B cell (primary cell): ENCODE results near the gene CBX6. TPM values are rescaled to one million over a fixed set of nuclear protein-coding genes. Genes with fewer than 3 reads are reported as not detected.

Experiments used
- ATAC-seq: fragments of 200-7000 bp; cut with Tn5 transposase; one replicate; pipeline ENCODE4 v1.10.0; 2021; ENCODE audit warnings: low read depth, mild to moderate bottlenecking, moderate number of reproducible peaks, moderate library complexity
- CTCF ChIA-PET: fragments of 350-600 bp; sonication (Branson Sonifier 250); formaldehyde crosslinking; loops from one replicate; lab custom pipeline; 2021; ENCODE audit warnings: antibody characterized with exemption, inconsistent platforms; lab: Charles Lee
- POLR2A ChIA-PET: fragments of 350-600 bp; sonication (Branson Sonifier 250); formaldehyde crosslinking; loops from one replicate; lab custom pipeline; 2021; ENCODE audit warnings: antibody characterized with exemption; lab: Charles Lee
- DNase-seq: peaks from one replicate; pipeline ENCODE4 v3.0.0; 2013
- H2AFZ ChIP-seq: 2 replicates; pipeline ENCODE4 v1.6.1; 2012; ENCODE audit warnings: mild to moderate bottlenecking, low read depth, low read length; ENCODE audit not compliant: insufficient read depth, poor library complexity, severe bottlenecking
- H3K27ac ChIP-seq, 2 donors: 1 replicate in 1 of 2; 2 replicates in 1 of 2; pipeline ENCODE4 v1.5.1; 2012 to 2013; ENCODE audit warnings: low read length in 2 of 2, mild to moderate bottlenecking in 2 of 2, moderate library complexity in 1 of 2
- H3K27me3 ChIP-seq, 4 experiments: fragments of 200-600 bp in 1 of 4; sonication (generic) in 1 of 4; replicated peaks in 1 of 4; 1 replicate in 2 of 4; 2 replicates in 2 of 4; pipeline versions ENCODE4 v1.6.1 to v1.7.0; 2013 to 2016; ENCODE audit warnings: low read length in 3 of 4, mild to moderate bottlenecking in 2 of 4, mixed read lengths in 1 of 4, moderate library complexity in 1 of 4; ENCODE audit not compliant: insufficient read depth in 4 of 4, control insufficient read depth in 3 of 4; ENCODE audit errors: control extremely low read depth in 1 of 4
- H3K36me3 ChIP-seq, 2 experiments: replicated peaks in 1 of 2; 1 replicate in 1 of 2; 2 replicates in 1 of 2; pipeline versions ENCODE4 v1.6.1 to v1.7.1; 2013; ENCODE audit warnings: low read length in 1 of 2; ENCODE audit not compliant: insufficient read depth in 2 of 2, control insufficient read depth in 1 of 2; ENCODE audit errors: control extremely low read depth in 1 of 2, extremely low read depth in 1 of 2
- H3K4me1 ChIP-seq, 2 donors: fragments of 200-600 bp in 1 of 2; sonication (generic) in 1 of 2; 1 replicate in 1 of 2; 2 replicates in 1 of 2; pipeline versions ENCODE4 v1.5.1 to v1.6.1; 2013 to 2017; ENCODE audit warnings: low read length in 2 of 2; ENCODE audit not compliant: control insufficient read depth in 2 of 2, insufficient read depth in 2 of 2
- H3K4me2 ChIP-seq: replicated peaks from 2 replicates; pipeline ENCODE3; 2012; ENCODE audit warnings: mild to moderate bottlenecking, low read depth, low read length; ENCODE audit not compliant: poor library complexity, severe bottlenecking
- H3K4me3 ChIP-seq, 5 experiments: fragments of 200-600 bp in 1 of 5; sonication (generic) in 1 of 5; 1 replicate in 3 of 5; 2 replicates in 2 of 5; pipeline versions ENCODE4 v1.5.1 to v1.7.0; 2011 to 2016; ENCODE audit warnings: low read length in 4 of 5, mild to moderate bottlenecking in 4 of 5, low read depth in 2 of 5, control low read depth in 1 of 5, moderate library complexity in 1 of 5; ENCODE audit not compliant: insufficient read depth in 1 of 5; ENCODE audit errors: control extremely low read depth in 1 of 5, extremely low read depth in 1 of 5
- H3K79me2 ChIP-seq: fragments of 200-600 bp; sonication (generic); one replicate; pipeline ENCODE4 v1.6.0; 2016; ENCODE audit warnings: low read length; ENCODE audit not compliant: control insufficient read depth, insufficient read depth
- H3K9ac ChIP-seq: fragments of 200-600 bp; sonication (generic); 2 replicates; pipeline ENCODE4 v1.6.1; 2017; ENCODE audit warnings: mild to moderate bottlenecking, low read length, moderate library complexity
- H3K9me3 ChIP-seq, 3 donors: one replicate each; pipeline versions ENCODE4 v1.6.1 to v1.7.1; 2013; ENCODE audit warnings: low read length in 2 of 3; ENCODE audit not compliant: control insufficient read depth in 2 of 3, insufficient read depth in 1 of 3; ENCODE audit errors: control extremely low read depth in 1 of 3
- H4K20me1 ChIP-seq: 2 replicates; pipeline ENCODE4 v1.6.0; 2012; ENCODE audit warnings: mild to moderate bottlenecking, low read length; ENCODE audit not compliant: insufficient read depth, control insufficient read depth, poor library complexity, severe bottlenecking
- H3K27ac Mint-ChIP-seq: one replicate; pipeline ENCODE4 v1.8.0; 2021; ENCODE audit warnings: mixed read lengths
- H3K27me3 Mint-ChIP-seq: one replicate; pipeline ENCODE4 v1.8.0; 2021; ENCODE audit warnings: mixed read lengths
- H3K4me1 Mint-ChIP-seq: one replicate; pipeline ENCODE4 v1.8.0; 2021; ENCODE audit warnings: mixed read lengths
- H3K4me3 Mint-ChIP-seq: one replicate; pipeline ENCODE4 v1.8.0; 2021; ENCODE audit warnings: mixed read lengths
- H3K9me3 Mint-ChIP-seq: one replicate; pipeline ENCODE4 v1.8.0; 2022; ENCODE audit warnings: mixed read lengths; ENCODE audit not compliant: insufficient read depth
- CTCF ChIP-seq: fragments of 200-600 bp; IDR thresholded peaks from one replicate; pipeline ENCODE4 v1.8.0; 2022; ENCODE audit warnings: antibody characterized with exemption, mild to moderate bottlenecking
- EZH2 ChIP-seq: IDR thresholded peaks from 2 replicates; pipeline ENCODE4 v1.6.1; 2012; ENCODE audit warnings: borderline replicate concordance, low read depth, mild to moderate bottlenecking, moderate library complexity, low read length; ENCODE audit not compliant: insufficient read depth, poor library complexity, severe bottlenecking
- WGBS: methylation state at CpG from one replicate; pipeline ENCODE4 v1.1.5; 2013; ENCODE audit warnings: missing lambda C conversion rate; ENCODE audit not compliant: insufficient coverage; 5-methylcytosine and 5-hydroxymethylcytosine counted together
- intact Hi-C: fragments of 100-400 bp; cut with micrococcal nuclease; formaldehyde crosslinking; loops from one replicate; pipeline ENCODE4 v1.10.0; 2022
- polyA plus RNA-seq: library from polyadenylated mRNA; depleted of rRNA; stranded (reverse); fragments of >200 nt; gene quantifications from 2 replicates; pipeline ENCODE4 v1.2.3, GENCODE V29; 2012
- total RNA-seq, 2 donors: library from RNA; stranded (reverse); fragments of 120-200 nt in 1 of 2; gene quantifications; 1 replicate in 1 of 2; 2 replicates in 1 of 2; pipeline versions ENCODE4 v1.2.3 to v1.2.4, GENCODE V29; 2013 to 2022

The CBX6 gene
- total and polyA plus RNA-seq, 2 donors (not counting 1 experiment from before 2014, with no cell fraction given) = 14.9 to 55.1 TPM

- H3K27me3 Mint-ChIP-seq = peaks cover 57% of the 10 kb centered on the region
Observed at GRCh38 chr22:38841211-38841610, 30.8 kb downstream of the CBX6 start.

More at GRCh38 chr22:38841211-38841610, 30.8 kb downstream of the CBX6 start:
- Mint-ChIP-seq H3K4me1 (peaks cover 11% of the 10 kb centered on the region), H3K27ac (no peak overlapping the region), H3K9me3 (no peaks in the 10 kb centered on the region), H3K4me3 (no peak overlapping the region)
- Histone ChIP-seq H3K4me2 (no peak overlapping the region), H3K36me3 (no peaks in the 10 kb centered on the region), H3K4me1 (peaks cover 6 to 13% of the 10 kb centered on the region in 2 donors), H4K20me1 (no peaks in the 10 kb centered on the region), H3K27me3 (peaks cover 0 to 63% (median 27%) of the 10 kb centered on the region in 4 experiments), H3K9me3 (no peaks in the 10 kb centered on the region), H3K79me2 (no peaks in the 10 kb centered on the region), H3K9ac (no peak overlapping the region), H2AFZ (no peak overlapping the region), H3K27ac (no peak overlapping the region), H3K4me3 (no peak overlapping the region)
- ATAC-seq (no peak), DNase-seq (no peak)
- TF ChIP-seq CTCF (no peak), EZH2 (no peak)
- intact Hi-C loops = loop anchor here (5.0 kb wide), 1 partner anchor 84 kb away; the partner anchor contains the start of gene SUN2
- ChIA-PET POLR2A (no interaction called here), CTCF (interaction anchor here (1.3 kb wide), 1 partner anchor 28 kb away, joined by 5 read pairs; no protein-coding TSS in a partner anchor)
- WGBS = 20% methylated on average over 5 of the region's 7 CpGs
